ENCODE data around the gene CNIH3.

Gene CNIH3

DNA sequence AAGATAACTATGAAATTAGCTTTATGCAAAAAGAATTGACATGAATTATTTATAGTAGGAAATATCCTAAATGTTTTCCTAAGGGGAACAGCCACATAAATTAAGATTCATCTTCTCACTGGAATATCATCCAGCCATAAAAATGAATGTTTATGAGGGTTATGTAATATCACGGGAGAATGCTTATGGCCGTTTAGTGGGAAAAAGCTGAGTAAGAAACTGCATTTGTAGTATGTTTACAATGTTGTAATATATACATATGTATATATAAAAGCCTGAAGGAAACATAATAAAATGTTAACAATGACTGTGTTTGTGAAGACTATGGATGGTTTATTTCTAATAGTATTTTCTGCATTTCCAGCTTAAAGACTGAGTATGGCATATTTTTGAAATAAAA is 161.1 kb downstream of the CNIH3 start:
- DNase-seq (ENCODE audit: low spot score): no peak

- DNase-seq (ENCODE audit: low spot score): no peak
Measured at GRCh38 chr1:224779536-224779935, 163.4 kb downstream of the CNIH3 start.

DNA sequence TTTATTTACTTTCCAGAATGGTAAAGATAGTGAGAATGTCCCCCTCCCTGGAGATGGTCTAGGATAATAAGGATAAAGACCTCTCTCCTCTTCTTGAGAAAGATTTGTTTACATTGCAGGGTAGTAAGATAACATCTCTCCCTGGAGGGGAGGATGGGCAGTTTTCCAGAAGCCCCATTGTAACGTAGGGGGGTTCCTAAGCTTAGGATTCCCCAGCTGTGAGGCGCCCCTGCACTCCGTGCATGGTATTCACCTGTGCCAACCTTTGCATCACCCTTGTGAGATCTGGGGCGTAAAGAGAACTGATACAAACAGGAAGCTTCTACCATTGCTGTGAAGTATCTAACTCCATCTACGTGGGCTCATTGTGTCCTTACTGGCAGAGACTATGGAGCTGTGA is 164.6 kb downstream of the CNIH3 start:
- DNase-seq (ENCODE audit: low spot score): no peak

- DNase-seq (ENCODE audit: low spot score): no peak
Measured at GRCh38 chr1:224781800-224782199, 165.7 kb downstream of the CNIH3 start.

DNA sequence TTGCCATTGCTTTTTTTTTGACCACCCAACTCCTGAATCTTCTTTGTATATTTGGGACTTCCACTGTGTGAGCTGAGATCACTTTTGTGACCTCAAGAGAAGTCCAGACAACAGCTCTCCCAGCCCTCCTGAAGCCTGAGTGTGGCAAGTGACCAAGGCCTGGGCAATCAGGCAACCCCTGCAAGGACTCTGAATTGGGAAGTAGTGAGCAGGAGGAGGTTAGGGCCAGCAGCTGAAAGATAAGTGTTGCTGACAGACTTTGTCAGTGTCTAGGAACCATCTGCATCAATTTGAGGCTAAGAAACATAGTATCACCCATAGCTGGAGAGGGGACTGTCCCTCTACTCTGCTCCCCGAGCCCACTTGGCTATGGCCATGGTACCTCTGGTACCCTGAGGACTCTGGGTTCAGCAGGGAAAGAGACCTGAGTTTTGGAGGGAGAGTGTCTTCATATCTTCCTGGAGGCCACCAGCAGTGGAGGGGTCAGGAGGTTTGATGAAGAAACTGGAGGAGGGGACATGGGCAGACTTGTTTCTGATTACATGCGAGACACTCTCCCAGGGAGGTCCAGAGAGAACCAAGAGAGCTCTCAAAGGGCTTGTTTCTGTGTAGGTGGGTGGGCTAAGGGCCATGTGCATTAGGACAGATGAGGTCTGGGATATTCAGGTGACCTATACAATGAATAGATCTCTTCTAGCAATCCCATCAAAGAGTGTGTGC is 166.3 kb downstream of the CNIH3 start:
- DNase-seq (ENCODE audit: low spot score): no peak

DNA sequence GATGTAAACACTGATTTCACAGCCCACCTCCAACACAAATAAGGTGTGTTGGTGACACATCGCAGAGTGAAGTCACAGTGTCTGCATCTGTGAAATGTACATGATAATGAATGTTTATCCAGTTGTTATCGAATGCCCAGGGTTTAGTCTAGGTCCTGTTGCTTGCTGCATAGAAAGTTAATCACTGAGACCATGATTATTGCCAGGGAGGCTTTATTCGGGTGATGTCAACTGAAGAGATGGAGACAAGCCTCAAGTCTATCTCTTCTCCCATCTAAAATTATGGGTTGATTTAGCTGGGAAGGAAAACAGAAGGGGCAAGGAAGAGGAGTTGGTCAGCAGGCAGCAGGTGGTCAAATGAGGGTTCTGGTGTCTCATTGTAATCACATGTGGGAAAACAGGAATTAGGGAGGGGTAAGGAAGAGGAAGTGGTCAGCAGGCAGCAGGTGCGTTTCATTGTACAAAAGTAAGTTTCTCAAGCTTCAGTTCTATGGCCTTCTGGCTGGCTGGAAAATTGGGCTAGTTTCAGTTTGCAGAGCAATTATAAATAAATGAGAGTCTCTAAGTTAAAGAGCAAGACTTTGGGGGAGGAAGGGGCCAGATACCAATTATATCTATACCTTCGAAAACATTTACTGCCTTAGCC is 167.0 kb downstream of the CNIH3 start:
- no peak for DNase-seq (ENCODE audit: low spot score)

GRCh38 chr1:224784265-224785039 is 168.3 kb downstream of the CNIH3 start:
- no peak for DNase-seq (ENCODE audit: low spot score)

GRCh38 chr1:224785040-224785328 is 168.9 kb downstream of the CNIH3 start:
- DNase-seq (ENCODE audit: low spot score): no peak

- no peak for DNase-seq (ENCODE audit: low spot score)
Measured at GRCh38 chr1:224785622-224786021, 169.5 kb downstream of the CNIH3 start.

- no peak for DNase-seq (ENCODE audit: low spot score)
Measured at GRCh38 chr1:224786533-224787250, 170.6 kb downstream of the CNIH3 start.

DNA sequence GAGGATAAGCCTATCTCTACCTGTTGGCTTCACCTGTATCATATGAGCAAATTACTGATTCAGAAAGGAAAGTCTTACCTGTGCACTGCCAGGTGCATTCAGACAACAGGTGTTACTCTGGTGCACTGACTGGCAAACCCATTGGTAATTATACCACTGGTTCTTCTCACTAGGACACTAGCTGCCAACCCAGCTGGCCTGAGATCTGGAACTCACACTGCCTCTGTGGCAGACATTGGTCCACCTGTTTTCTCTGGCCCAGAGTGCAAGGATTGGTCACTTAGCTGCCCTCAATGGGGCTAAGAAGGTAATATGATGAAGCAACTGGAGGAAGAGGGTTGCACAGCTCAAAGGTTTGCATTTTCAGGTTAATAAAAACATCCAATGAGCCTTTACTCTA is 173.2 kb downstream of the CNIH3 start:
- DNase-seq (ENCODE audit: low spot score): no peak

All from CD4-positive, alpha-beta T cell treated with Interleukin-2 at 100 ng/mL for 4 hours (primary cell).